ENCODE data around the gene CRYBG1. TPM values are rescaled to one million over a fixed set of nuclear protein-coding genes. Genes with fewer than 3 reads are reported as not detected.

Gene CRYBG1
- total RNA-seq, 4 donors from 2014 or later: 27.4 to 42.1 (median 40.6) TPM

- no peak for TF ChIP-seq CTCF (IDR thresholded peaks at IDR 0.05; ENCODE audit: low read depth)
These were observed 142.0 kb downstream of the CRYBG1 start for GRCh38 chr6:106502559-106502958.

GRCh38 chr6:106508277-106508676 is 147.8 kb downstream of the CRYBG1 start:
- TF ChIP-seq CTCF (IDR thresholded peaks at IDR 0.05; ENCODE audit: low read depth): no peak

GRCh38 chr6:106508834-106509233 is 148.3 kb downstream of the CRYBG1 start:
- TF ChIP-seq CTCF (IDR thresholded peaks at IDR 0.05; ENCODE audit: low read depth): no peak

- no peak for TF ChIP-seq CTCF (IDR thresholded peaks at IDR 0.05; ENCODE audit: low read depth)
These were observed 149.0 kb downstream of the CRYBG1 start for GRCh38 chr6:106509420-106510089.

GRCh38 chr6:106510090-106510970 is 149.8 kb downstream of the CRYBG1 start:
- no peak for TF ChIP-seq CTCF (IDR thresholded peaks at IDR 0.05; ENCODE audit: low read depth)

- no peak for TF ChIP-seq CTCF (IDR thresholded peaks at IDR 0.05; ENCODE audit: low read depth)
These were observed 151.0 kb downstream of the CRYBG1 start for GRCh38 chr6:106511288-106512047.
